ENCODE data around the gene C11orf24. TPM values are rescaled to one million over a fixed set of nuclear protein-coding genes. Genes with fewer than 3 reads are reported as not detected.

The C11orf24 gene
- polyA plus RNA-seq, 1 donor, result 74.5 TPM

- WGBS (ENCODE audit: insufficient coverage, low lambda C conversion rate), result 52% methylated on average over 3 of the region's 25 CpGs
- peak in 1 of 2 donors; percentile 25 for DNase-seq
- Histone ChIP-seq H3K9me3 (ENCODE audit: control insufficient read depth, low read depth, low read length) (no peaks in the 10 kb centered on the region), H3K27ac (ENCODE audit: low read length) (peak overlapping the region; percentile 88), H3K27me3 (ENCODE audit: control insufficient read depth, insufficient read depth, low read length) (no peaks in the 10 kb centered on the region), H3K4me3 (ENCODE audit: low read length) (peak overlapping the region; percentile 29), H3K4me1 (ENCODE audit: control insufficient read depth, insufficient read depth, low read length) (peaks cover 43% of the 10 kb centered on the region), H3K36me3 (ENCODE audit: control insufficient read depth, insufficient read depth, low read length) (no peaks in the 10 kb centered on the region)
Measured at GRCh38 chr11:68311160-68312116, 39.7 kb upstream of the C11orf24 start.

GRCh38 chr11:68309621-68310185 is 37.9 kb upstream of the C11orf24 start:
- peak in 1 of 2 donors; percentile 78 for DNase-seq
- 49% methylated on average over 2 of the region's 2 CpGs for WGBS (ENCODE audit: insufficient coverage, low lambda C conversion rate)
- Histone ChIP-seq H3K9me3 (ENCODE audit: control insufficient read depth, low read depth, low read length) (no peaks in the 10 kb centered on the region), H3K4me1 (ENCODE audit: control insufficient read depth, insufficient read depth, low read length) (peaks cover 29% of the 10 kb centered on the region), H3K27me3 (ENCODE audit: control insufficient read depth, insufficient read depth, low read length) (no peaks in the 10 kb centered on the region), H3K4me3 (ENCODE audit: low read length) (no peak overlapping the region), H3K36me3 (ENCODE audit: control insufficient read depth, insufficient read depth, low read length) (no peaks in the 10 kb centered on the region), H3K27ac (ENCODE audit: low read length) (peak overlapping the region; percentile 73)

GRCh38 chr11:68308068-68308467 is 36.3 kb upstream of the C11orf24 start:
- WGBS (ENCODE audit: insufficient coverage, low lambda C conversion rate), result no CpG with 5 or more reads among the region's 11 CpGs
- Histone ChIP-seq H3K27ac (ENCODE audit: low read length) (no peak overlapping the region), H3K4me3 (ENCODE audit: low read length) (no peak overlapping the region), H3K36me3 (ENCODE audit: control insufficient read depth, insufficient read depth, low read length) (no peaks in the 10 kb centered on the region), H3K27me3 (ENCODE audit: control insufficient read depth, insufficient read depth, low read length) (no peaks in the 10 kb centered on the region), H3K4me1 (ENCODE audit: control insufficient read depth, insufficient read depth, low read length) (peaks cover 24% of the 10 kb centered on the region), H3K9me3 (ENCODE audit: control insufficient read depth, low read depth, low read length) (peaks cover 4% of the 10 kb centered on the region)
- no peak for DNase-seq

- H3K4me1 ChIP-seq (ENCODE audit: control insufficient read depth, insufficient read depth, low read length), result peaks cover 31% of the 10 kb centered on the region
- WGBS (ENCODE audit: insufficient coverage, low lambda C conversion rate), result no CpG with 5 or more reads among the region's 3 CpGs
Measured at GRCh38 chr11:68306636-68307035, 34.9 kb upstream of the C11orf24 start.

GRCh38 chr11:68303982-68304780 is 32.4 kb upstream of the C11orf24 start:
- Histone ChIP-seq H3K27ac (ENCODE audit: low read length) (no peak overlapping the region), H3K4me3 (ENCODE audit: low read length) (no peak overlapping the region), H3K27me3 (ENCODE audit: control insufficient read depth, insufficient read depth, low read length) (no peaks in the 10 kb centered on the region), H3K4me1 (ENCODE audit: control insufficient read depth, insufficient read depth, low read length) (peaks cover 28% of the 10 kb centered on the region), H3K36me3 (ENCODE audit: control insufficient read depth, insufficient read depth, low read length) (no peaks in the 10 kb centered on the region), H3K9me3 (ENCODE audit: control insufficient read depth, low read depth, low read length) (peaks cover 4% of the 10 kb centered on the region)
- DNase-seq, result no peak
- WGBS (ENCODE audit: insufficient coverage, low lambda C conversion rate), result no CpG with 5 or more reads among the region's 7 CpGs

More at GRCh38 chr11:68306636-68307035, 34.9 kb upstream of the C11orf24 start:
- no peak for DNase-seq
- H3K27me3 ChIP-seq (ENCODE audit: control insufficient read depth, insufficient read depth, low read length), result no peaks in the 10 kb centered on the region
- no peaks in the 10 kb centered on the region for H3K36me3 ChIP-seq (ENCODE audit: control insufficient read depth, insufficient read depth, low read length)
- H3K4me3 ChIP-seq (ENCODE audit: low read length), result no peak overlapping the region
- H3K27ac ChIP-seq (ENCODE audit: low read length), result no peak overlapping the region
- H3K9me3 ChIP-seq (ENCODE audit: control insufficient read depth, low read depth, low read length), result peaks cover 4% of the 10 kb centered on the region

GRCh38 chr11:68303083-68303482 is 31.3 kb upstream of the C11orf24 start:
- no peaks in the 10 kb centered on the region for H3K27me3 ChIP-seq (ENCODE audit: control insufficient read depth, insufficient read depth, low read length)
- no CpG with 5 or more reads among the region's 2 CpGs for WGBS (ENCODE audit: insufficient coverage, low lambda C conversion rate)
- H3K4me1 ChIP-seq (ENCODE audit: control insufficient read depth, insufficient read depth, low read length), result peaks cover 38% of the 10 kb centered on the region
- no peaks in the 10 kb centered on the region for H3K36me3 ChIP-seq (ENCODE audit: control insufficient read depth, insufficient read depth, low read length)
- H3K9me3 ChIP-seq (ENCODE audit: control insufficient read depth, low read depth, low read length), result peaks cover 4% of the 10 kb centered on the region
- H3K27ac ChIP-seq (ENCODE audit: low read length), result peak overlapping the region; percentile 70
- no peak overlapping the region for H3K4me3 ChIP-seq (ENCODE audit: low read length)
- DNase-seq, result peak in 1 of 2 donors; percentile 35

GRCh38 chr11:68302670-68303069 is 30.9 kb upstream of the C11orf24 start:
- H3K4me1 ChIP-seq (ENCODE audit: control insufficient read depth, insufficient read depth, low read length), result peaks cover 41% of the 10 kb centered on the region
- peak overlapping the region; percentile 70 for H3K27ac ChIP-seq (ENCODE audit: low read length)
- H3K4me3 ChIP-seq (ENCODE audit: low read length), result no peak overlapping the region
- H3K27me3 ChIP-seq (ENCODE audit: control insufficient read depth, insufficient read depth, low read length), result no peaks in the 10 kb centered on the region
- no CpG with 5 or more reads among the region's 7 CpGs for WGBS (ENCODE audit: insufficient coverage, low lambda C conversion rate)
- H3K9me3 ChIP-seq (ENCODE audit: control insufficient read depth, low read depth, low read length), result peaks cover 4% of the 10 kb centered on the region
- no peaks in the 10 kb centered on the region for H3K36me3 ChIP-seq (ENCODE audit: control insufficient read depth, insufficient read depth, low read length)
- peak; percentile 91 to 96 for DNase-seq

- Histone ChIP-seq H3K4me3 (ENCODE audit: low read length) (no peak overlapping the region), H3K9me3 (ENCODE audit: control insufficient read depth, low read depth, low read length) (peaks cover 4% of the 10 kb centered on the region), H3K27ac (ENCODE audit: low read length) (peak overlapping the region; percentile 70), H3K36me3 (ENCODE audit: control insufficient read depth, insufficient read depth, low read length) (no peaks in the 10 kb centered on the region), H3K27me3 (ENCODE audit: control insufficient read depth, insufficient read depth, low read length) (no peaks in the 10 kb centered on the region), H3K4me1 (ENCODE audit: control insufficient read depth, insufficient read depth, low read length) (peaks cover 45% of the 10 kb centered on the region)
- DNase-seq, result no peak
- WGBS (ENCODE audit: insufficient coverage, low lambda C conversion rate), result no CpG with 5 or more reads among the region's 5 CpGs
Measured at GRCh38 chr11:68302256-68302655, 30.5 kb upstream of the C11orf24 start.

- no peak overlapping the region for H3K27ac ChIP-seq (ENCODE audit: low read length)
- no peaks in the 10 kb centered on the region for H3K36me3 ChIP-seq (ENCODE audit: control insufficient read depth, insufficient read depth, low read length)
- H3K4me1 ChIP-seq (ENCODE audit: control insufficient read depth, insufficient read depth, low read length), result peaks cover 56% of the 10 kb centered on the region
- no peak overlapping the region for H3K4me3 ChIP-seq (ENCODE audit: low read length)
- peaks cover 4% of the 10 kb centered on the region for H3K9me3 ChIP-seq (ENCODE audit: control insufficient read depth, low read depth, low read length)
- H3K27me3 ChIP-seq (ENCODE audit: control insufficient read depth, insufficient read depth, low read length), result no peaks in the 10 kb centered on the region
- no CpG with 5 or more reads among the region's 12 CpGs for WGBS (ENCODE audit: insufficient coverage, low lambda C conversion rate)
- DNase-seq, result no peak
Measured at GRCh38 chr11:68300076-68300830, 28.5 kb upstream of the C11orf24 start.

Measured in large intestine (tissue), 3 donors.